SHP77 treated with DMSO at 0.1 percent for 48 hours (cell line): ENCODE measurements around the gene LRPPRC.
"Not testable (repeated sequence)": the region's sequence is repeated elsewhere in the genome, so short reads cannot be mapped to it uniquely, and the experiment has no call there.

Experiments used
- DNase-seq: peaks from one replicate; lab custom pipeline; 2025; lab: John Stamatoyannopoulos, UW

Gene LRPPRC

DNA sequence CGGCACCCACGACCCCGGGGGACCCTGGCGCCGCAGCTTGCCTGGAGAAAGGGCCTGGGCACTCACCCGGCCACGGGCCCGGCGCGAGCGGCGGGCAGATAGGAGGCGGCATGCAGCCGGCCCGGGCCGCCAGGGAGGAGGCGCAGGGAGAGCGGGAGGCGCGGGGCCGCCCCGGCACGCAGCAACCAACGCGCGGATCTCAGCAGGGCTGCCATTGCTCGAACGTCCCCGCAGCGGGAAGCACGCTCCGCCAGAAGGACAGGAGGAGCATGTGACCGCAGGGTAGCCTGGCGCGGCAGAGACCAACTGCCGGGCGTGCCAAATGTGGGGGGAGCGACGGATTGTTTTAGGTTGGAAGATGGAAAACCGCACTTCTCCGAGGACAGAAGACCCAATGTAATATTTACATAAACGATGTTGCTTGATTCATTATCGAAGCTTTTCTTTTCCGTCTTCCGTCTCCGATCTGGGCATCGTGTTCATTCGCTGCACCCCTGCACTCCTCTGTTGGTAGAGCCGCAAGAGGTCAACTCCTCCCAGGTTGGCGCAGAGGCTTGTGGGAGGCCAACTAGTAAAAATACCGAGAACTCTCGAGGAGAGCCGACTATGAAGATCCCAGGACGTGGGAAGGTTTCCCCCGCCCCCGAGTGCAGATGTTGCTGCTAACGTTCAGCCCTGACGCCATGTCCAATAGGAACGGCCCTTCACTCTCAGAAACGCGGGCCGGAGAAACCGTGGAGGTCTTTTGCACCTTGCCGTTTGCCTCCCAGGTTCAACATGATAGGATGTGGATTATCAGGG, at the start of gene LRPPRC:
LRPPRC (minus strand) TSS at position 257 of the 801 bp plus-strand sequence; CDS start at position 215, 42 bp downstream.
- DNase-seq, result peak; percentile 91

DNA sequence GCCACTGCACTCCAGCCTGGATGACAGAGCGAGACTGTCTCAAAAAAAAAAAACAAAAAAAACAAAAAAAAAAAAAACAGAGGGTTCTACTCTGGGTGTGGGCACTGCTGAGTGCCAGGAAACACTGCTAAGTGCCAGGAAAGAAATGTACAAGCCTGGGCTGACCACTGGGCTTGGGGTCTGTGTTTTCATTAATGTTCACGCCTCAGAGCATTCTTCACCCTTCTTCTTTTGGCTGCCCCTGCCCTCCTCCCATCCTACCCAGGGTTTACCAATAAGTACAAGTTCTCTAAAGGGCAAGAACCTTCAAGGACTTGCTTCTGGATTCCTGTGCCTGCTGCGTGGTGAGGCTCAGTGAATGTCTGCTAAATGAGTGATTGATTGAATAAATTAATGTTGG, 49.3 kb upstream of the LRPPRC start:
- DNase-seq, result no peak

DNA sequence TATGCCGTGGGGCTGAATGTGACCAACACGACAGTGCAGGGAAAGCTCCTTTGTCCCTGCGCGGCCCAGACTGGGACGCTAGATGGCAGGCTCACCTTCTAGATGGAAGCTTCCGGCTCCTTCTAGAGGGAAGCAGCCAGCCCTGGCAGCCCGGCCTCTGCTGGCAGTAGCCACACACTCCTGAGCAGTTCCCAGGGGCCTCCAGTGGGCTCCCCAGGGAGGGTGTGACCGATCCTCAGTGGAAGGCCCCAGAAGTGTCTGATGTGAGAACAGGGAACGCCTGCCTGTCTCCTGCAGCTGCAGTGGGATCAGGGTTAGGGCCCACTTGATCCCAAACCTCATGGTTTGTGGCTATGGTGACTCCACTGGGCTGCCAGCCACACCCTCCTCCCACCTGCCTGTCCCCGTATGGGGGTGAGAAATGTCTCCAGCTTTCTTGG, 48.5 kb upstream of the LRPPRC start:
- peak; percentile 61 for DNase-seq

DNA sequence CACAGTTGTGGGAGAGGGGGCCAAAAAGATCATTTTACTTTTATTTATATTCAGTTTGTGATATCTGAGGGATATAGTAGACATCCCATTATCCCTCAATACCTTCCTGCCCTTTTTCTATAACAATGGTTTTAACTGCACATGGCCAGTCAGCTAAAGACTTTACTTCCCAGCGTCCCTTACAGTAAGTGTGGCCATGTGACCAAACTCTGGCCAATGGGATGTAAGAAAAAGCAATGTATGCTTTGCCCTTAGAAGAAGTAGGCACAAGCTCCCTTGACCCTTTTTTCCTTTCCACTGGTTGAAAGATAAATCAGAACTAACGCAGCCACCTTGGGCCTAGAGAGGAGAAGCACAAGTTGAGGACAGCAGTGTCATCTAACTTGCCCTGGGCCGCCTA, 44.6 kb upstream of the LRPPRC start:
- DNase-seq, result no peak

DNA sequence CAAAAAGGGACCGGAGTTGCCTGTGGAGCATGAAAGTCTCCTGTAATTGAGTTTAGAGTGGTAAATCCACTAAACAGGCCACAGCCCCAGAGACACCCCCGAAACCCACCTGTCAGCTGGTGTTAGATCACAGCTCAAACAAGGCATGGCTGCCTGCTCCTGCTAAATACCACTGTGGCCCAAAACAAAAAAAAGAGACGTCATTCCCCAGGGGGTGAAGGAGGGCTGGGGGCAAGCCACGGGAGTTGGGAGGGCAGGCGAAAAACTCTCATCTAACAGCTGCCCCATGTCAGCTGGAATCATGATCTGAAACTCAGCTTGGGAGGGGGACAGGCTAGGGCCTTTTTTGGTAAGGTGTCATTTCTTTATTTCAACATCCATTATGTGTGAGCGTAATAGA, 42.5 kb upstream of the LRPPRC start:
- no peak for DNase-seq

DNA sequence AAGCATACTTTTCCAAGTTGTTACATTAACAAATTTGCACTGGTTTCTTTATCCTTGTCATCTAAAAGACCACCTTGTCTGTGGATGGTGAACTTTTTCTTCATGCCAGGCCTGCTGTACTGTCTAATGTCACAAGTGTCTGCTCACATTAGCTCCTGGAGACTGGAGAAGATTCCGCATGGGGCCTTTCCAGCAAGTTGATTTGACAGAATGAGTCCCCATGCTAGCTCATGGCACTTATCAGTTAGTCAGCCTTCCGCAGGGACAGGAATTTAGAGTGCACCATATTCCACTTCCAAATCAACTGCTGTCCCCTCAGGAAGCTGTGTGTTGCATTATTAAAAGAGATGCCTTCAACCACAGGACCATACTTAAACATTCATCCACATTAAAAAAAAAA, 41.4 kb upstream of the LRPPRC start:
- DNase-seq, result no peak

DNA sequence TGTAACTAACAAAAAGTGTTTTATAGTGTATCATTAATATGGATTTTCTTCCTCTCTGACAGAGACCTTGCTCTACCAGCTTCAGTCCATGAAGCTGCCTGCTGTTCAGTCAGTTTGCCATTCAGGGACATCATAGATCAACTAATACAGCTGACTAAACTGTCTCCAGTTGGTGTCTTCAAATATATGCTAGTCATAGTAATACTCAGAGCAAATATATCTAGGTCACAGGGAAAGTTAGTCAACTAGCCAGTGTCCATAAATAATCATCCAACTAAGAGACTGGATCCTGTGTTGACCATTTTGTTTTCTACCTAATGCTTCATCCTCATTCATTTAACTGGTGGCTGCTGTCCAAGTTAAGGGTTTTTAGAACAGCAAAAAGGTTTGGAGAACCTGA, 38.2 kb upstream of the LRPPRC start:
- no peak for DNase-seq

DNA sequence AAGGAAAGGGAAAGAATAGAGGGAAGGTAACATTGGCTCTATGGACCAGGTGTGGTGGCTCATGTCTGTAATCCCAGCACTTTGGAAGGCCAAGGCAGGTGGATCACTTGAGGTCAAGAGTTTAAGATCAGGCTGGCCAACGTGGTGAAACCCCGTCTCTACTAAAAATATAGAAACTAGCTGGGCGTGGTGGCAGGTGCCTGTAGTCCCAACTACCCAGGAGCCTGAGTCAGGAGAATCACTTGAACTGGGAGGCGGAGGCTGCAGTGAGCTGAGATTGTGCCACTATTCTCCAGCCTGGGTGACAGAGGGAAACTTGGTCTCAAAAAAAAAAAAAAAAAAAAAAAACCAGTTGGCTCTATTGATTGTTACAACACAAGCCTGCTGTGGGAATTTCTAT, 31.3 kb upstream of the LRPPRC start:
- not testable (repeated sequence) for DNase-seq

DNA sequence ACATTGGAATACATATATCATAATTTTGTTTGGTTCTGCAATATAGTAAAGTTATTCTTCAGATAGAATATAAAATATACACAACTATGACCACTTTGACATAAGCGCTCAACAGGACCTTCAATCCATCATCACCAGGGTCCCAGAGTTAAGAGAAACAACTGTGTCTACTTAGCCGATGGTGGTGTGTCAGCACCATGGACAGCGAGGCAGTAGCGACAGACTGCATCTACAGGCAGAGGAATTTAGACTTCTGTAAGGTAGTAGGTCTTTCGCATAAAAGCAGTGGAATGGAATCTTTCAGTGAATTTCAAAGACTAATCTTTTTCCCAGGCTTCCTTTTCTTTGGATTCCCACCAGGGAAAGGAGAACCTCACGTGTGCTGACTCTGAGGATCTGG, 20.5 kb upstream of the LRPPRC start:
- no peak for DNase-seq

DNA sequence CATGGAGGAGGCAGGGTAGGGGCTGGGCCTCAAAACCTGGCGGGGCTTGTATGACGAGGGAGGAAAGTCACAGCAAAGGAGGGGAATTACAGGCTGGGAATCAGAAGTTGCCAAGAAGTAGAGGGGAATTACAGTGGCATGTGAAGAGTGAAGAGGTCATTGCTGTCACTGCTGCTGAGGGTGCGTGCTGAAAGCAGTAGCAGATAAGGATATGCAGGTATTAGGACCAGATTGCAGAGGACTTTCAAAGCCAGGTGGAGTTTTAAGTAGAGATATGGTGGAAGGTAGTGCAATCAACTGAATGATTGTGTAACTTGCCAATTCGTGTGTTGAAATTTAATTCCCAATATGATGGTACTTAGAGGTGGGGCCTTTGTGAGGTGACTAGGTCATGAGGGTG, 19.4 kb upstream of the LRPPRC start:
- DNase-seq, result no peak

DNA sequence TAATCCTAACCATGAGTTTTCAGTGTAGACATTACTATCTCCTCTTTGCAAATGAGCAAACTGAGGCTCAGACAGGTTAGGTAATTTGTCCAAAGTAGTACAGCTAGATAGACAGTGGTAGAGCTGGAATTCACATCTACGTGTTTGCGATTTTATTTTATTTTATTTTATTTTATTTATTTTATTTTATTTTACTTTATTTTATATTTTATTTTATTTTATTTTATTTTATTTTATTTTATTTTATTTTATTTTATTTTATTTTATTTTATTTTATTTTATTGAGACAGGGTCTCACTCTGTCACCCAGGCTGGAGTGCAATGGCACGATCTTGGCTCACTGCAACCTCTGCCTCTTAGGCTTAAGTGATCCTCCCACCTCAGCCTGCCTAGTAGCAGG, 17.4 kb upstream of the LRPPRC start:
- DNase-seq, result not testable (repeated sequence)

DNA sequence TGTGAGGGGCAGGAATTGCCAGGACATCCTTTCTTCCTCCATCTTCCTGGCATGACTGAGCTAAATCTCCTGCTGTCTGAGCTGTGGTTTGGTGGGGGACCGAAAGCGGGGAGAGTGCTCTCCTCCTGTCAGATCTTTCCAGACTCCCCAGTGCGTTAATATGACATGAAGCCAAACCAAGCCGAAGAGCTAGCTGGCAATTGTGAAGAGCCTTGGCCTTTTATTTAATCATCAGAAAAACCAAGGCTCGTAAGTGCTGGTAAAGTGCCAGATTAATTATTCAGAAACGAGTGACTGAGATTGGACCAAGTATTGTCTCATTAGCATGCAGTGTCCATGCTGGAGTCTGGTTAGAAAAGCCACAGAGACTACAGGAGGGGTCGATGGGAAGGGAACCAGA, 14.5 kb upstream of the LRPPRC start:
- DNase-seq, result no peak

DNA sequence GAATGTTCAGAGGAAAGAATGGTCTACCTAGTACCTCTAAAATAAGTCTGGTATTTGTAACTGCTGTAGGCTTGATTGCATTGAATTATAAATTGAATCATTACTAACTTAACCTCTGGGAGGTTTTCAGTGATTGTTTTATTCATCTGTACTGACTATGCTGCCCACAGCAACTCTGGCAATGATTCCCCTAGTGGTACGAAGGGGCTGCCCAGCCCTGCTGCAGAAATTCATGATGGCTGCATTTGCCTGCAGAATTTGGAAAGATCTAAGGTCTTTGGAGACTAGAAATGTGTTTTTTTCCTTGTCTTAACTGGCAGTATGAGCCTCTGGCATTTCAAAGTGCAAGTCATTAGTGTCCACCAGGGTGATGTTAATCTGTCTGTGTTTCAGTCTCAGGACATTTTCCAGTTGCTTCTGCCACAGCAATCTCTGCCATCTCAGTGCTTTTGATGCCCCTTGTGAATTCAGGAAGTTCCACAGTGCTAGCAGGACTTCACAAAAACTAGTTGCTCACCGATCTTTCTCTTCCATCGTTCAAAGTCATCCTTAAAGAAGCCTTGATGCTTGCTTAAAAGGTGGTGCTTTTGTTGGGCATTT, 13.4 kb upstream of the LRPPRC start:
- no peak for DNase-seq

DNA sequence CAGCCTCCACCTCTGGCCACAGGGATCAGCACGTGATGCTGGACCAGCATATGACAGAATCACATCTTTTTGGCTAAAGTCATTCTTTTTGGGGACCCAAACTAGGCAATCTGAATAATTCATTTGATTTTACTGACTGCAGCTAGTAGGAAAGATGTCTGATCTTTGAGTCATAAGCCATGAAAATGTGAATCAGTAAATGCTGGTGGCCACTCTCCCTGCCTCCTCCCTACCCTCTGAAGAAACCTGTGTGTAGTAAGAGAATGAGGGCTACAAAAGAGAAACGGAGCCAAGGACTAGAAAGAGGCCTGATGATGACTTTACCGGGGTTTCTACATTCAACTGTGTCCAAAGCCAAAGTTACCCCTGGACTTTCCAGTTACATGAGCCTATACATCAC, 10.1 kb upstream of the LRPPRC start:
- DNase-seq, result no peak

DNA sequence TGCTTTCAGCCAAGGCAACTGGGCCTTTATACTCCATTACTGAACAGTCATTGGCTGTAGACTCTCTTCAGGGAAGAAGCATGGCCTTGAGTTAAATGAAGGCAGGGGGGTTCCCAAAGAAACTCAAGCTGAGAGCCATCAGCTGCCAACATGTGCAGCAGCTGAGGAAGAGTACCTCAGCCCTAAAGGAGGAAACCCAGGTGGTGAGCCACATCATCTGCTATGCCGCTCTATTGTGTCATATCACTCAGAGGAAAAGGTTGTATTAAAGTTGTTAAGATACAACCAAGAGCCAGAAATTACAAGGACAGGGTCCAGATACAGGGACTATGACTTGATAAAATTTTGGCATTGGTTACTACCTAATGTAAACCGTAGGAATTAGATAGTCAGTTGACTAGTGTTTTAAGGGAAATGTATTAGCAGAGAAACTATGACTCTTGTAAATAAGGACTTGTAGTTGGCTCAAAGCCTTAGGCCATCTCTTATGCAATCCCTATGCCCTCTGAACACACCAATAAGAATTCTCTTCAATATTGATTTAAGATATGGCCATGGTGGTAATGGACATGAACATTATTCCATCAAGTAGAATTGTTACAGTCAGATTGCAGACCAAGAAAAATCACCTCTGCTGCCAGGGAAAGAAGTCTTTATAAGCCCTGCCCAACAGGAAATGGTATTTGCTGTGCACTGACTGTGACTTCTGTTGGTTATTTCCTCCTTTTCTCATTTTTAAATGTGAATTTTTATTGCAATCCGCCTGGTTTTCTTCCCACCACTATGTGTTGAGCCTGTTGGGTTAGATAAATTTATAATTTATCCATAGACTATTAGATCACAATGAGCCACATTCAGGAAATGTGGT, 9.2 kb upstream of the LRPPRC start:
- DNase-seq, result no peak

DNA sequence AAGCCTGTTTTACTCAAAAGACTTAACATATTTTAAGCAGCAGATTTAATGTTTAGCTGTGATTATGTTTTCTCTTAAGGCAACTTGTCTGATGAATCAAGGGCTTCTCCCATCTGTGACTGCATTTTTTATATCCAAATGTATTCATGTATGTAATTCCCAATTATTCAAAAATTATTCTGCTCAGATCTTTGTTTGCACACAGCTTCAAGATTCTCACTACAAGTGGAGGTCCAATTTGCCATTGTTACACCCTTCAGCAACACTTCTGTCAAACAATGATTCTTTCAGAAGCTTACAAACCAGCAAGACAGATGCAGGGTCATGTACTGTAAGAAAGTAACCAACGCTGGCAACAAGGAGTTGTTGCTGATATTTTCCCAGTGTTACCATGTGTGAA, 5.9 kb upstream of the LRPPRC start:
- DNase-seq, result no peak

DNA sequence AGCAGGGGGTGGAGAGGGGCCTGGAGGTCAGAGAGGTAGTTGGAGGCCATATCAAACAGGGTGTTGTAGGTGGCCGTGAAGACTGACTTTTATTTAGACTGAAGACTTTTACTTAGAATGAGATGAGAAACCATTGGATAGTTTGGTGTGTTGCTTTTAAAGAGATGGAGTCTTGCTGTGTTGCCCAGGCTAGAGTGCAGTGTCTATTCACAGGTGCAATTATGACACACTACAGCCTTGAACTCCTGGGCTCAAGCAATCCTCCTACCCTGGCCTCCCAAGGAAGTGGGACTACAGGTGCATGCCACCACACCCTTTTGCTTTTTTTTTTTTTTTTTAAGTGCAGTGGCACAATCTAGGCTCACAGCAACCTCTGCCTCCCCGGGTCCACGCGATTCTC, 2.5 kb upstream of the LRPPRC start:
- no peak for DNase-seq

DNA sequence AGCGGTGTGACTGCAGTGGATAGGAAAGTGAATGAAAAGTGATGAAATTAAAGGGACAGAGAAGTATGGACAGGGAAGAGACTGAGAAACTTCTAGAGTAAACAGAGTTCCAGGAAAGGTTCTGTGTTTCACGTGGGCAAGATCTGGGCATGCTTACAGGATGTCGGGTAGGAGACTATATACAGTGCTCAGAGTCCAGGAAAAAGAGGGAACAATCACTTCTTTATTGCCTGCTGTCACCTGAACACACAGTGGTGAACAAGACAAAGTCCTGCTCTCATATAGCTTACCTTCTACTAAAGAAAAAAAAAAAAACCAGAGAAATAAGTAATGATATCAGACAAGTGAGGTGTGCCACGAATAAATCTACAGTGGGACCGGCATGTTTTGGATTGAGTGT, 2.4 kb downstream of the LRPPRC start:
- DNase-seq, result no peak

DNA sequence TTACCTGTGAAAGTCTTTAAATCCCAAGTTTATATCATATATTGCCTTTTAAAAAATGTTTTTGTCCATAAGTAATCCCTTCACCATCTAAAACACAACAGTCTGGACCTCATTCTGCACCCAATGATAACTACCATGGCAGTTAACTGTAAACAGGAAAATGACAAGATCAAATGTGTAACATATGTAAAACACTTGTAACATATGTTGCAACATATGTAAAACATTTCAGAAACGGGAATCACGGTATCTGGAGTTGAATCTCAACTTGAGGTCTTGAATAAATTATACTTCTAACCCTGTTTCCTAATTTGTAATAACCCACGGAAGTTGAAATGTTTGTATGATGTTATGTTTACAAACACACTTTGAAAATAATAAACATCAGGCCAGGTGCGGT, 6.2 kb downstream of the LRPPRC start:
- no peak for DNase-seq

DNA sequence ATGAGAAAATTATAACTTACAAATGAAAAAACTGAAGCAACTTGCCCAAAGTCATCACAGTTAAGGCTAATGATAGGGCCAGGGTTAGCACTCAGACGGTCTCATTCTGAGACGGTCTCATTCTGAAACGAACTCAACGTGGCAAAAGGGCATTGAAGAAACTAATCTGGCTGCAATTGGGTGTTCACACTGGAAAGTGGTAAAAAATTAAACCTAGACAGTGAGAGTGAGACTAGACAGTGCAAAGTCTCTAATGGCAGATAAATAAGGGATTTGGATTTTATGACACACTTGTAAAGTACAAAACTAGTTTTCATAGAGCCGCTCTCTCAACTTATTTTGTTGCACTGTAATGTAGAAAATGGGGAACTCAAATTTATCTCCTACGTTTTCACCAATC, 9.2 kb downstream of the LRPPRC start:
- no peak for DNase-seq

DNA sequence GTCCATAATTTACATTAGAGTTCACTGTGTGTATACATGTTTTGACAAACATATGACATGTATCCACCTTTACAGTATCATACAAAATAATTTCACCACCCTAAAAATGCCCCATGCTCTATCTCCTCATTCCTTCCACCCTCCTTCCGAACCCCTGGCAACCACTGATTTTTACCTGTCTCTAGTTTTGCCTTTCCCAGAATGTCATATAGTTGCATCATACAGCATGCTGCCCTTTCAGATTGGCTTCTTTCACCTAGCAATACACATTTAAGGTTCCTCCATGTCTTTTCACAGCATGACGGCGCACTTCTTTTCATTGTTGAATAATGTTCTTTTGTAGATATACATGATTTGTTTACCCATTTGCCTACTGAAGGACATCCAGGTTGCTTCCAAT, 10.4 kb downstream of the LRPPRC start:
- no peak for DNase-seq

DNA sequence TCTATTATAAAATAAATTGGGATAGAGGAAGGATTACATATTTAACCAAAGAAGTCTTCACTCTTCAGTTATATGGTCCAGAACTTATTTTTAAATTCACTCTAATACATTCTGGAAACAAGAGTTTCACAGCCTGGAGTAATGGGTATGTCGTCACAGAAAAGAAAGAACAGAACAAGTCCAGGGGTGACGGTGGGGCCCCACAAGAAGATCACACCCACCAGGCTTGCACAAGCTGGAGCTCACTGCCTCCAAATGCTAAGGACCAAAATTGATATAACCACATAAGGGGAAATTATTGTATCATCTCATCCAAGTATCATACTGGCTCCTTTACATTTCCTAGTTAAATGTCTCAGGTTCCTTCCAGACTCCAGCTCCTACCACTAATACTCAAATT, 11.3 kb downstream of the LRPPRC start:
- DNase-seq, result no peak

DNA sequence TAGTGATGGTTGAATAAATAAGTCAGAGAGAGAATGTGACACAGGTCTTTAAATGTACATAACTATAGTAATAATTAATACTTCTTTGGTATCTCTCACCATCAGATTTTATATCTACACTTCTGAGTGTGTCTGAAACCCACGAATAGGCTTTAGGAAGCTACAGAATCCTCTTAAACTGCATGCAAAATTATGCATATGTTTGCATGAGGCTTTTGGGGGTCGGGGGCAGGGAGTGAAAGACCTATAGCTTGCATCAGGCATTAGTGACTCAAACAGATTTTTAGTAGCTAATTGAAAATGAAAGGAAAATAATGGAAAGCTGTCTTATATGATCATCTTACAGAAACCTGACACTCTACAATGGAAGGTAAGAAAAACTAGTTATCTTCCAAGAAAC, 14.9 kb downstream of the LRPPRC start:
- no peak for DNase-seq
